NCI-H510A treated with DMSO at 0.1 percent for 48 hours (cell line): Measurements from ENCODE around the gene MRGPRD.

Source experiments
- DNase-seq: peaks from one replicate; lab custom pipeline; 2025; lab: John Stamatoyannopoulos, UW

MRGPRD gene, protein sequence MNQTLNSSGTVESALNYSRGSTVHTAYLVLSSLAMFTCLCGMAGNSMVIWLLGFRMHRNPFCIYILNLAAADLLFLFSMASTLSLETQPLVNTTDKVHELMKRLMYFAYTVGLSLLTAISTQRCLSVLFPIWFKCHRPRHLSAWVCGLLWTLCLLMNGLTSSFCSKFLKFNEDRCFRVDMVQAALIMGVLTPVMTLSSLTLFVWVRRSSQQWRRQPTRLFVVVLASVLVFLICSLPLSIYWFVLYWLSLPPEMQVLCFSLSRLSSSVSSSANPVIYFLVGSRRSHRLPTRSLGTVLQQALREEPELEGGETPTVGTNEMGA

DNA sequence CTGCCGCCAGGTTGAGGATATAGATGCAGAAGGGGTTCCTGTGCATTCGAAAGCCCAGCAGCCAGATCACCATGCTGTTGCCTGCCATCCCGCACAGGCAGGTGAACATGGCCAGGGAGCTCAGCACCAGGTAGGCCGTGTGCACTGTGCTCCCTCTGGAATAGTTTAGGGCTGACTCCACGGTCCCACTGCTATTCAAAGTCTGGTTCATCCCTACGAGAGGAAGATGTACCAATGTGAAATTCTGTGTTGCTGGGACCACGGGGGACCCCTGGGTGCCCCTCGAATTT is at the start of gene MRGPRD:
Gene MRGPRD, minus strand, starts transcription at position 211 of the 290 bp plus-strand sequence. Its CDS starts 0 bp downstream, at position 211.
- DNase-seq: no peak

DNA sequence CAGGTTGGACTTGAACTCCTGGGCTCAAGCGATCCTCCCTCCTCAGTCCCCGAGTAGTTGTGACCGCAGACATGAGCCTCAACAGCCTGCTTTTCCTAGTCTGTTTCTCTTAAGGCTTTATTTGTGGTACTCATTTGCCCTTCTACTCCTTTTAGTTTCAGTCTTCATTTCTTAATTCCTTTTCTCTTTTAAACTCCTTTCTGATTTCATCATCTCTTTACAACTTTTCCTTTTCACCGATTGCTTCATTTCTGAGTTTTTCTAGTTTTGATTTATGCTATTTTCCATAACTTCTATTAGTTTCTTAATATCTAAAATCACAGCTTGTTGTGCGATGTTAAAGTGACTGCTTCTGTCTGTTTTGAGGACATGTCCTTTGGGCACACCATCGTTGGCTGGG is 49.5 kb upstream of the MRGPRD start:
- no peak for DNase-seq

DNA sequence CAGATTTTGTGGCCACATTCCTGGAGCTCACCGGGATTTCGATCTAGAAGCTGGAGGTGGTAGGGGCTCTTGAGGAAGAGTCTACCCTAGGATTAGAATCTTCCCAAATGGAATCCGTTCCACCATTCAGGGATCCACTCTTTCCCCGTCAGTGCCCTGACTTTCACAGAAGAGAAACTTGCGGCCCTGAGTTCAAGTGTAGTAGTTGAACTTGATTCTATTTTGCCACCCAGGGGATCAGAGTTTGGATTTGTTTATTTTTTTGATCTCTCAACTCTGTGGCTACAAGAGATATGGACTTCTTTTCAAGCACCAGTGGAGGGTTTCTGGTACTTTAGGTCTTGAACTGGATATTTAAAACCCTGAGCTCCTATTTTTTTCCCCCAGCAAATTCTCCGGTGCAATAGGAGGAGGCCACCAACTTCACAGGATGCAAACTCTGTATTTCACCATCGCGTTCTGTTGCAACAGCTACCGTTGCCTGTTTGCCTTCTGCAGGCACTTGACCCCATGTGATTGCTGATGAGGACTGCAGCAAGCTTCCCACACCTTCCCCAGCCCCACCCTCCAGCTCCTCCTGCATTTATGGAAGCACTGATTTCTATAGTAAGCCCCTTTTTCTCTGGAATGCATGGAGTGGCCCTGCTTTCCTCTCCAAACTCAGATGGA is 47.1 kb upstream of the MRGPRD start:
- DNase-seq: peak; percentile 10

DNA sequence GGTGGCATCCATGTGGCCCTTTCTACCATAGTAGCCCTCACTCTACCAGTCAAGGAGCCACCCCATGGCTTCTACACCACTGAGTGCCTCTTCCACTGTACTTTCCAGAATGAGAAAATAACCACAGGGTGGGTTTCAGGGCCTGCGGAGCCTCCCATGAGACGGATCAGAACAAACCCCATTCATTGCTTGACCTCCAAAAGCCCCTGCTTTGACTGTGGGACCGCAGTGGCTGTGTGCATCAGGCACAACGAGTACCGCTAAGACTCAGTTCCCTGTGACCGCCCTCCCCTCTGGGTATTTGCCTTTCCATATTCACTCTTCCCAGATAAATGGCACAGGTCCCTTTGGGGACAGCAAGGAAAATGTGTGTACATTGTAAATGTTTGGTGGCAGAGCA is 43.7 kb upstream of the MRGPRD start:
- no peak for DNase-seq

DNA sequence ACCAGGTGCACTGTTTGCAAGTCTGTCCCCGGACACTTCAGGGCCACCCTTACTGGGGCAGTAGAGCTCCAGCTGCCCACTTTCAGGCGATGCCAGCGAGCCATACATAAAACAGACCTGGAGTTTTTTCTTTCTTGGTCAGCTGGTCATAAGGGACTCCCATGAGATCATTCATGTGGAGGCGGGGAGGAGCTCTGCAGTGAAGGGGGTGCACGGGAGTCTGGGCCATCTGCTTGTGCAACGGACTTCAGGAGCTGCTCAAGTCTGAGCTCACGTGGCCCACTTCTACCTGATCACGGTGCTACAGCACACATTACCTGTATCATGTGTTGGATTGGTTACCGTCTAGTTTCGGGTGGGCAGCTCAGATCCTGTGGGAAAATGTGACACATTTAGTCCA is 41.5 kb upstream of the MRGPRD start:
- DNase-seq: no peak

DNA sequence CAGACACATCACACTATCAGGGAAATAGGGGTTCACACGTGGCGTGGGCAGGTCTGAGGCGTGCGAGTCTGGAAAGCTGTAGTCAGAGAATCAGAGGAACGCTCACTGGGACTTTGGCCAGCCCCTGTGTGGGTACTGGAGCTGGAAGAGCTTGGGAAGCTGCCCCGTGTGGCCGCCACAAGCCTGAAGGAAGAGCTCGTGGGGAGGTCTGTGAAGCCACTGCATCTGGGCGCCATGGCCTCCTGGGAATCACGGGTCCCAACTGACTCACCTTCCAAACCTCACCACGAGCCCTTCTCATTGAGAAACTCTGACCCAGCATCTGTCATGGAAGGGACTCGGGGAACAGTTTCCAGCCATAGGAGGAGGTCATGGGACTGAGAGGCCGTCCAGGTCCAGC is 38.1 kb upstream of the MRGPRD start:
- DNase-seq: no peak

DNA sequence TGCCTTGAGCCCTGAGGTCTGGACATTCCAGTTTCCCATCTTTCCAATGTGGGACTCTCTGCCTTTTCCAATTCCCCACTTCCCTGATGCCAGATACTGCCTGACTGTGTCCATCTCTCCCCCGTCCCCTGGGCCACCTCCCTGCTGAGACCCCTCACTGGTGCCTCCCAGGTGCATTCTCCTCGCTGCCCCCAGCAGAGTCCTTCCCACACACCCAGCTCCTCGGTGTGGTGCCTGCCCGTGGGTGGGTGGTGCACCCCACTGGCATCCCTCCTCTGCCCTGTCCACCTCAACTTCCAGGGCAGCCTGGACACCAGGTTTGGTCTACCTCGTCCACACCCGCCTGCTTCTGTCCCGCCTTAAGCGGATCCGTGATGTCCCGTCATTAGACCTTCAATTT is 37.2 kb upstream of the MRGPRD start:
- DNase-seq: no peak

DNA sequence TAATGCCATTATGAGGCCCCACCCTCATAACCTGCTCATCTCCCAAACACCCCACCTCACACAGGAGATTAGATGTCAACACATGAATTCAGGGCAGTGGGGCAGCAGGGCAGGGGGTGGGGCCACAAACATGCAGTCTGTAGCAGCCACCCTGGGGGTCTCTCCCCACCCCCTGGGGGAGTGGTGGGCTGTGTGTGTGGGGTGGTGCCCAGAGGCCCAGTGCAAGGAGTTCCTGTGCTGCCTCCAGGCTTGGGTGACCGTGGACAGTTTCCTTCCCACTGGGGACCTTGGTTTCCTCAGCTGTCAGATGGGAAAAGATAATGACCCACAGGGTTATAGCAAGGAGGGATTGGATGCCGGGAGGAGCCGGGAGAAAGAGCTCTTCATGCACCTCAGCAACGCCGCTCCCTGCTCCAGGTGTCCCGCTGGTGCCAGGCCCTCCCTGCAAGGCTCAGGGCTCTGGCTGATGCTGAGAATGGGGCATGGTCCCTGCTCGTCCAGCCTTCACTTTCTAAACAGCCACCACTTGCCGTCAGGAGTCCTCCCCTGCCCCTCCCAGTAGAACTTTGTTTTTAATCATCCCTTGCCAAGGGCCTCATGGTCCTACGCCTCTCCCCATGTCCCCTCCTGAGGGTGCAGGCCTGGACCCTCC is 34.2 kb upstream of the MRGPRD start:
- DNase-seq: no peak

DNA sequence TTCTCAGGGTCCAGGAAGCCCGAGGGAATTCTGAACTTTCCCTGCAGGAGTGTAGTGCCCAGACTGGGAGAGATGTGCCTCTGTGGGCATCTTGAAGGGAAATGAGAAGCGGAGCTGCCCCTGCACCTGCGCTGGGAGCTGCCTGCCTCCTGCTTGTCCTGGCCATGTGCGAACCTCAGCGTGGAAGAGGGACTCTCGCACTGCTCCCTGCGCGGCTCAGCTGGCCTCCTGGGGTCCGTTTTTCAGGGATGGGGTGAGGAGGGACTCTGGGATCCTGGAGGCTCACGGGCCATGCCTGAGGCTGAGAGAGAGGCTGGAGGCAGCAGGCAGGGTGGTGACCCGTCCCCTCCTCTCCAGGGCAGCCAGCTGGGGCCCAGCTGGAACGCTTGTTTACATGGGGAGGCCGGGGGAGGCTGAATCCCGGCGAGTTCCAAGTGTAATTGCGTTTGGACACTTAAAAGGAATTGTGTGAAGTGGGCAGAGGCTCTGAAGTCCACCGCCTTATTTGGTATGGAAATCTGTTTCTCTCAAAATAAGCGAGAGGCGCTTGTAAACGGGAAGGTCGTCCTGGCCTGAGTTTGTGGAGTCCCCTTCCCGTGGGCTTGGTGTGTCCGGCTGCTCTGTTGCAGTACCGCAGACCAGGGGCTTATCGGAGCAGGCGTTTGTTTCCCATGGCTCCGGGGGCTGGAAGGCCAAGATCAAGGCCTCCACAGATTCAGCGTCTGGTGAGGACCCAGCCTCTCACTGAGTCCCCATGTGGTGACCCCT is 33.5 kb upstream of the MRGPRD start:
- DNase-seq: peak; percentile 34

DNA sequence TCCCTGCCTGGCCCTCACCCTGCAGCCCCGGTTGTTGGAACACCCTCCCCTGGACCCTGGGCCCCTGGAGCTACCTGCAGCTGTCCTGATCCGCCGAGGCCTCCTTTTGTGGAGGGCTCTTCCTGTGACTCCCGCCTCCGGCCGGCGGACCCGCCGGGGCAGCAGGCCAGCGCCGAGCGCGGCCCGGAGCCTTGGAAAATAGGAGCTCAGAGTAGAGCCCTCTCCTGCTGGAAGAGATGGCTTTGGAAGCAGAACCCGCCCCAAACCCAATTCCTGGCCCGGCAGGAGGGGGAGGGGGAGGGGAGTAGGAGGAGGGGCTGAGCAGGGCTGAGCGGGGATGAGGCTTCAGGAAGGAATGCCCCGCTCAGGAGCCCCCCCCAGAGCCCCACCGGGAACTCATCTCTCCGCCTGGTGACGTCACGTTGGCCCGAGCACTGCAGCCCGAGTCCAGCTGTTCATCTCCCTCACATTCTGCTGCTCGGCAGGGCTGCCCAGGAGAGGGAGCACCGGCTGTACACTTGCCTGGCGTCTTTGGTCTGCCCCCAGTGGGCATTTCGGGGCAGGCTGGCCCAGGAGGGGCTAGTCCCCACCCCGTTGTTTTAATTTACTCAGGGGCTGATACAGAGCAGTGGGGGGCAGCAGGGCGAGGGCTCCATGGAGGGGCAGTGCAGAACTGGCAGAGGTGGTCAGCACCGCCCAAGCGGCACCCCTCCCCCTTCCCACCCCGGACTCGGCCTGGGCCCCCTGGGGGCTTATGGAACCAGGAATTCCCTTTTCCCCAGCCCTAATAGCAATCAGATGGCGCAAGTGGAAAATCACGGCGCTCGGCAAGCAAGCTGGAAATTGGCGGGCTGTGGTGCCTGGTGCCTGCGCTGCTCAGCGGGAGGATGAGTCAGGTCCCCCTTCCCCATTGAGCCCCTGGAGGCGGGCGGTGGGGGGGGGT is 32.5 kb upstream of the MRGPRD start, which contains the start of gene MRGPRF:
Gene MRGPRF, minus strand, starts transcription at position 238 of the 943 bp plus-strand sequence. CDS start 3,345 bp downstream, outside the sequence.
- DNase-seq: no peak

DNA sequence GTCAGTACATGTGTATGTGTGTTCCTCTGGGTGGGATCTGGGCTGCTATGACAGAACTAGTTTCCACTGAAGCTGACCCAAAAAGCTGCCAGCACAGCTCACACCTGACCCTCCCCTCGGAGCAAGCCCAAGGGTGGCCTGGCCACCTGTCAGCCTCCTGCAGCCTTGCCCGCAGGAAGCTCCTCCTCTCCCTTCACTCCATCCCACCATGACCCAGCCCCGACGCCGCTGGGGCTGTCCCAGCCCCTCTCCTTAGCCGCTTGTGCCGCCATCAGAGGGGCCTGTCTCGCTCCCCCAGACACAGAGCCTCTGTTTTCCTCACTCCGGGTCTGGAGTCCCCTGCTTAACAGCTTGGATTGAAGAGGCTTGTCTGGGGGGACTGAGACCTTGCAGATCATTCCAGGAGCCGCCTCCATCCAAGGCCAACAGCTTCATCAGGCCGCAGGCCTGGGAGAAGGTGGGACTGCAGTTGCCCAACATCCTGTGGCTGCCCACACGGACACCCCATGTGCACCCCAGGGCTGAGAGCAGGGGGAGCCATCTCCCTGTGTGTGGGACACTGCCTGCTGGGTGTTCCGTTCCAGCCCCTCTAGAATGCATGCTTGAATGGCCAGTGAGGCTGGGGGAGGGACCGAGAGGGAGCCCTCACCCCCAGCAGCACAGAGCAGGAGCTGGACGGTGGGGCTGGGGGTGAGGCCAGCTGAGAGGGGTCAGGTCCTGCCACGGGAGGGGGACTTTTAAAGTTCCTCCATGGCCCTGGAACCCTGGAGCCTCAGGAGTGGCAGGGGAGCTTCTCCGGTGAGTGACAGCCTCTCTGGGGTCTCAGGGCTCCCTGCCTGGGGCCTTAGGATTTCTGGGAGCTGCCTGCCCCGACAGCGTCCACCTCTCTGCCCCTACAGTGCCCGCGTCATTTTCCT is 31.6 kb upstream of the MRGPRD start:
- DNase-seq: no peak

DNA sequence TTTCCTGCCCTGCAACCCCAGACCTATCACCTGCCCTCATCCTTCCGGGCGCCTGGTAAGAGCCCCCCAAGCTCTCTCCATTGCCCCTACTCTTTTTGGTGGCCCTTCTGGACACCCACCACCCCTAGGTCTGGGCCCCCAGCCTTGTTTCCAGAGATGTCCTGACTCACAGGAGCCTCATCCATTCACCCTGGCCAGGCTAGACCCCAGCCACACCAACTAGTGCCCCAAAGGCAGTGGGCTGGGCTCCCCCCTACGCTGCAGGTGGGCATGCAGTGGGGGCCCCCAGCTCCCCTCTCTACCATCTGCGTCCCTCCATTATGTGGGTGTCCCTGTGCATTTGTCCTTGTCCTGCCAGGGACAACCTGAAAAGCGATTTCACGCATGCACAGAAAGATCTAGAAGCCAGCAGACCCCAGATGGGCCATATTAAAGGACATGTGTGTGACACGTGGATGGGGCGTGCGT is 30.9 kb upstream of the MRGPRD start:
- no peak for DNase-seq

DNA sequence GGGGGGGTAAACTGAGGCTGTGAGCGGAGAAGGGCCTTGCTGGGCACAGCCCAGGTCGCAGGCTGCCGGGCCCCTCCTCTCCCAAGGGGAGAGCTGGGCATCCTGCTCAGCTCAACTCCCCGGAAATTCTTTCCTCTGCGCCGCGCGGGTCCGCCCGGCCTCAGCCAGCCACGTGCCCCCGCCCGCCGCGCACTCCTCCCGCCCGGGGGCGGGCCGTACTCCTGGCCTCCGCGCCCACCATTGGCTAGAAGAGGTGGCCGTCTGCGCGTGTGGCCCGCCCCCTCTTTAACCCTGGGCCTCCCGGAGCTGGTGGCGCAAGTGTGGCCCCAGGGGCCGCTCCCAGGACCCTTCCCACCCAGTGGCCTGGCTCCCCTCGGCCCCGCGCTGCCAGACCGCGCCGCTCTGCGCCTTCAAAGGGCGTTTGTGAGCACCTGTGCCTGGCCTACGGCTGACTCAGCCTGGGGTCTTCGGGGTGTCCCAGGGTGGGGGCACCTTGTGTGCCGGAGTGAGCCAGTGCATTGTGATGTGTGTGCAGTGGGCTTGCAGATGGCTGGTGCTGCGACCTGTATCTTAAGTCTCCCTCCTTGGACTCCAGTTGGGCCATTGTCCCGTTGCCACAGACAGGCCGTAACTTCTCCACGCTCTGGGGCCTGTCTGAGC is 30.3 kb upstream of the MRGPRD start:
- DNase-seq: peak; percentile 37

DNA sequence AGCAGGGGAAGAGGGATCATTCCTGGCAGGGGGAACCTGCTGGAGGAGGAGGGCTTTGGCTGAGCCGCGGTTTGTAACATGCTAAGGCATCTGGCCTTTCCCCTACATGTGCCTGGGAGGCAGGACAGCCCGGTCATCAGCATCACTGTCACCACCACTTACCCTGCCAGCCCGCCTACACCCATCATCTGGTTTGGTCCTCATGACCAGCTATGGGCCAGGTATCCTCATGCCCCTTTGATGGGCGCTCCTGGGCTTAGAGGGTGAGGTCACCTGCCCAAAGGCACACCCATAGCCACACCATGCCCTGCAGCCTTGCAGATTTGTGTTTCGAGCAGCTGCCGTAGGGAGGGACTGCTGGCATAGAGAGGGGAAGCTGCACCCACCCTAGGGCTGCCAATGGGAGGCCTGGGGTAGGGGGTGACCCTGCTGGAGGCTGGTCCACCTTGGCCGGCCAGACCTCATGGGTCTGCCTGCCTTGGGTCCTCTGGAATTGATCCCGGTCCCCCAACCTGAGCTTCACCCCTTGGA is 29.6 kb upstream of the MRGPRD start:
- no peak for DNase-seq

DNA sequence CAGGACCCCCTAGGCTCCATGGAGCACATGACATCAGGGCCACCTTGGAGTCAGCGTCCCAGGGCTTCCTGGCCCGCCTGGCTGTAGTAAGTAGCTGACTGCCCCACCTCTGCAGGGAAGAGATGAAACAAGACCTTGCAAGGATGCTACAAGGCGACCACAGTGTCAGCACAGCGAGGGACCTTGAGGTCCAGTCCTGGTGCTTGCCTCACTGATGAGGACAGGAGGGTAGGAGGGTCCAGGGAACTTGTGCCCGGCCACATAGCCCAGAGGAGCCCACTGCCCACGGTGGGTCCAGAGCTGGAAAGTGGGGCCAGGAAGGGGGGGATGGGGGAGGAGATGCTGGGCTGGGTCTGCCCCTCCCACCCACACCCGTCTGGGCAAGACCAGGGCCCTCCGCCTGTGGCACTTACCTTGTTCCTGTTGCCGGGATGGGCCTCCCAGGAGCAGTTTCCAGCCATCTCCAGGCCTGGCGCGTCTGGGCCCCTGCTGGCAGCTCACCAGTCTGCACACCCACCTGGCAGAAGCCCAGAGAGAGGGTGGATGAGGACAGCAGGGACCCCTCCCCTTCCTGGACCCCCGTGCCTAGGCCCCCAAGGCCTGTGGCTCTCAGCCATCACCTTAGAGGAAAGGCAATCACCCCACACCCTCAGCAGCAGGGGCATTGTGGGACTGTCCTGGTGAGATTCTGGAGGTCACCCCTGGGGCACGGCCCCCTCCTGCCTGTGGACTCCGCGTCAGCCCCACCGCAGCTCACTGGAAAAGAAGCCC is 28.8 kb upstream of the MRGPRD start:
- DNase-seq: no peak

DNA sequence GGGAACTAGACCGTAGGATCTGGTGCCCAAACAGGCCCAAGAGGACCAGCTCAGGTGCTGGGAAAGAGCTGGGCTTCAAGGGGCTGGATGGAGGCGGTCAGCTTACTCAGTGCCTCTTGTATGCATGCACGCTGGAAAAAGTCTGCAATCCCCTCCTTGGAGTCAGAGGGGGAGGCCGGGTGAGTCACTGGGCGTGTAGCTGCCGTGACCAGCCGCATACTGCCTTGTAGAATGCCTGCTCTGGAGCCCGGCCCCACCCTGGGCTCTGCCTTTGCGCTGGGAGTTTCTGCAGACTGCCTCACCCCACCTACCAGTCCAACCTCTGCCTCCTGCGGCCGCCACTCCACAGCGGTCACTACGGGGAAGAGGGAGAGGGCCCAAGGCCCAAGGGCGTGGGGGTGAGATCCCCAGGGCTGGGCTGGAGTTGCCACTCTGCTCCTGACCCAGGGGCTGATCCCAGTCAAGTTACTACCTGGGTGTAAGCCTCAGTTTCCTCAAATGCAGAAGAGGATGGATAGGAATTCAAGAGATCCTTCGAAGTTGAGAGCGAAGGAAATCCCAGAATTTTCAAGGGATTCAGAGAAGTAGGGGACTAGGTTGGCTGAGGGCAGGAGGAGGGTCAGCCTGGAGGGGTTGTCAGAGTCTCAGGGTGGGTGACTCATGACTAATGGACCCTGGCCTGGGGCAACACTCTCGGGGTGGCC is 28.1 kb upstream of the MRGPRD start:
- no peak for DNase-seq

DNA sequence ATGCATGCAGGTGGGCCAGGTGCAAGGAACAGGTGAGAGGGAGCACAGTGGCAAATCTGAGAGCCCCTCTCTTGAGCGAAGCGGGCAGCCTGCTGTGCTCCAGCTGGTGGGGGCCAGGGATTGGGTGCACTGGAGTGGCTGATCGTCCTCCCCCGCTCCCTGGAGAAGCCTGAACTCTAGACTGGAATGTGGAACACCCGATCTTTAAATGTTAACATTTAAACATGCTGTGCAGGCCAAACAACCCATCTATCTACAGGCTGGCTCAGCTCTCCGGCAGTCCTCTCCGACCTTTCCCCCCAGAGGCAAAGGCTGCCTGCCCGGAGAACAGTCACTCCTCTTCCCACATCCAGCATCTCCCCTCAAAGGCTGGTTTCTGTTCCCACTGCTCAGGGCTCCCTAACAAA is 27.2 kb upstream of the MRGPRD start:
- DNase-seq: no peak

DNA sequence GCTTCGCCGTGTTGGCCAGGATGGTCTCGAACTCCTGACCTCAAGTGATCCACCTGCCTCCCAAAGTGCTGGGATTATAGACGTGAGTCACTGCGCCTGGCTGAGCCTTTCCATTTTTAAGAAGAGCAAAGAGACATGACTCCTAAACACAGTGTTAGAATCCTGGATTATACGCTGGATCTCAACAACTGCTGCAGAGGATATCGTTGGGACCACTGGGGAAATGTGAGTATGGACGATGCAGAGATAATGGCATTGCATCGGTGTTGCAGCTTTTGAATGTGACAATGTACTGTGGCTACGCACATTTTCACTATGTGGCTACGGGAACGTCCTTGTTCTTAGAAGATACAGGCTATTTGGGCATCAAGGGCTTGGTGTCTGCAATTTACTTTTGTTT is 26.0 kb upstream of the MRGPRD start:
- DNase-seq: no peak
